Memory B cell (primary cell): Measurements from ENCODE around the gene RBPJ.

ENCODE experiments used
- ATAC-seq: fragments of 150-1000 bp; cut with Tn5 transposase; 2 replicates; pipeline ENCODE4 v1.10.0; 2021; ENCODE audit warnings: low read depth, mild to moderate bottlenecking, moderate library complexity
- DNase-seq, 2 donors: peaks; one replicate each; pipeline ENCODE4 v3.0.0; 2022; ENCODE audit warnings: low spot score in 2 of 2
- H3K27ac Mint-ChIP-seq: one replicate; pipeline ENCODE4 v1.8.0; 2022; ENCODE audit warnings: mild to moderate bottlenecking, moderate library complexity, mixed read lengths
- H3K27me3 Mint-ChIP-seq: one replicate; pipeline ENCODE4 v1.8.0; 2022; ENCODE audit warnings: mixed read lengths
- H3K36me3 Mint-ChIP-seq: one replicate; pipeline ENCODE4 v1.8.0; 2022; ENCODE audit warnings: mild to moderate bottlenecking, mixed read lengths
- H3K4me1 Mint-ChIP-seq: one replicate; pipeline ENCODE4 v1.8.0; 2022; ENCODE audit warnings: mixed read lengths
- H3K4me3 Mint-ChIP-seq: one replicate; pipeline ENCODE4 v1.8.0; 2022; ENCODE audit warnings: mild to moderate bottlenecking, moderate library complexity, mixed read lengths
- H3K9me3 Mint-ChIP-seq: one replicate; pipeline ENCODE4 v1.8.0; 2022; ENCODE audit warnings: mixed read lengths

Gene RBPJ

GRCh38 chr4:26362745-26363439, 42.1 kb downstream of the RBPJ start:
- Mint-ChIP-seq H3K36me3 (peaks cover 5% of the 10 kb centered on the region), H3K27me3 (no peaks in the 10 kb centered on the region), H3K4me3 (no peak overlapping the region), H3K9me3 (no peaks in the 10 kb centered on the region), H3K4me1 (peaks cover 10% of the 10 kb centered on the region), H3K27ac (no peak overlapping the region)
- DNase-seq, result no peak
- ATAC-seq, result no peak

- DNase-seq, result no peak
- no peaks in the 10 kb centered on the region for H3K27me3 Mint-ChIP-seq
- H3K36me3 Mint-ChIP-seq, result peaks cover 15% of the 10 kb centered on the region
- peaks cover 13% of the 10 kb centered on the region for H3K4me1 Mint-ChIP-seq
- H3K4me3 Mint-ChIP-seq, result no peak overlapping the region
- no peak for ATAC-seq
- H3K9me3 Mint-ChIP-seq, result no peaks in the 10 kb centered on the region
- no peak overlapping the region for H3K27ac Mint-ChIP-seq
Measured at GRCh38 chr4:26365537-26366150, 44.8 kb downstream of the RBPJ start.

- Mint-ChIP-seq H3K36me3 (peaks cover 15% of the 10 kb centered on the region), H3K4me1 (peaks cover 16% of the 10 kb centered on the region), H3K9me3 (no peaks in the 10 kb centered on the region), H3K4me3 (no peak overlapping the region), H3K27me3 (no peaks in the 10 kb centered on the region), H3K27ac (no peak overlapping the region)
- ATAC-seq, result no peak
- DNase-seq, result no peak
Measured at GRCh38 chr4:26367811-26368210, 47.0 kb downstream of the RBPJ start.

GRCh38 chr4:26368685-26369084, 47.9 kb downstream of the RBPJ start:
- H3K27me3 Mint-ChIP-seq, result no peaks in the 10 kb centered on the region
- H3K27ac Mint-ChIP-seq, result no peak overlapping the region
- no peaks in the 10 kb centered on the region for H3K9me3 Mint-ChIP-seq
- no peak for DNase-seq
- no peak overlapping the region for H3K4me3 Mint-ChIP-seq
- ATAC-seq, result no peak
- peaks cover 15% of the 10 kb centered on the region for H3K36me3 Mint-ChIP-seq
- peaks cover 17% of the 10 kb centered on the region for H3K4me1 Mint-ChIP-seq

GRCh38 chr4:26369132-26369531, 48.3 kb downstream of the RBPJ start:
- ATAC-seq, result no peak
- no peak for DNase-seq
- no peaks in the 10 kb centered on the region for H3K9me3 Mint-ChIP-seq
- H3K27ac Mint-ChIP-seq, result no peak overlapping the region
- H3K36me3 Mint-ChIP-seq, result peaks cover 15% of the 10 kb centered on the region
- H3K27me3 Mint-ChIP-seq, result no peaks in the 10 kb centered on the region
- no peak overlapping the region for H3K4me3 Mint-ChIP-seq
- H3K4me1 Mint-ChIP-seq, result peaks cover 17% of the 10 kb centered on the region

- Mint-ChIP-seq H3K9me3 (no peaks in the 10 kb centered on the region), H3K36me3 (peaks cover 13% of the 10 kb centered on the region), H3K4me1 (peaks cover 17% of the 10 kb centered on the region), H3K27ac (no peak overlapping the region), H3K27me3 (no peaks in the 10 kb centered on the region), H3K4me3 (no peak overlapping the region)
- no peak for ATAC-seq
- no peak for DNase-seq
Measured at GRCh38 chr4:26369581-26369980, 48.8 kb downstream of the RBPJ start.

- DNase-seq (no peak), ATAC-seq (no peak)
- no peaks in the 10 kb centered on the region for H3K9me3 Mint-ChIP-seq
- no peak overlapping the region for H3K27ac Mint-ChIP-seq
- no peak overlapping the region for H3K4me3 Mint-ChIP-seq
- no peaks in the 10 kb centered on the region for H3K27me3 Mint-ChIP-seq
- H3K36me3 Mint-ChIP-seq, result peaks cover 13% of the 10 kb centered on the region
- peaks cover 22% of the 10 kb centered on the region for H3K4me1 Mint-ChIP-seq
Measured at GRCh38 chr4:26372076-26372475, 51.3 kb downstream of the RBPJ start.

GRCh38 chr4:26372525-26373172, 51.8 kb downstream of the RBPJ start:
- DNase-seq (peak in 1 of 2 donors; percentile 12), ATAC-seq (peak; percentile 84)
- H3K9me3 Mint-ChIP-seq, result no peaks in the 10 kb centered on the region
- H3K36me3 Mint-ChIP-seq, result peaks cover 12% of the 10 kb centered on the region
- peaks cover 26% of the 10 kb centered on the region for H3K4me1 Mint-ChIP-seq
- no peaks in the 10 kb centered on the region for H3K27me3 Mint-ChIP-seq
- no peak overlapping the region for H3K4me3 Mint-ChIP-seq
- no peak overlapping the region for H3K27ac Mint-ChIP-seq

- H3K9me3 Mint-ChIP-seq, result no peaks in the 10 kb centered on the region
- ATAC-seq, result no peak
Measured at GRCh38 chr4:26375551-26375950, 54.7 kb downstream of the RBPJ start.

GRCh38 chr4:26377328-26378311, 56.8 kb downstream of the RBPJ start:
- Mint-ChIP-seq H3K4me1 (peaks cover 33% of the 10 kb centered on the region), H3K27me3 (no peaks in the 10 kb centered on the region), H3K4me3 (no peak overlapping the region), H3K9me3 (no peaks in the 10 kb centered on the region), H3K36me3 (peaks cover 3% of the 10 kb centered on the region), H3K27ac (peak overlapping the region; percentile 1)
- no peak for DNase-seq
- ATAC-seq, result peak; percentile 70

More at GRCh38 chr4:26375551-26375950, 54.7 kb downstream of the RBPJ start:
- Mint-ChIP-seq H3K4me3 (no peak overlapping the region), H3K27me3 (no peaks in the 10 kb centered on the region), H3K36me3 (peaks cover 3% of the 10 kb centered on the region), H3K4me1 (peaks cover 35% of the 10 kb centered on the region), H3K27ac (no peak overlapping the region)
- DNase-seq, result no peak

- Mint-ChIP-seq H3K27ac (no peak overlapping the region), H3K4me1 (peaks cover 32% of the 10 kb centered on the region), H3K9me3 (no peaks in the 10 kb centered on the region), H3K4me3 (no peak overlapping the region), H3K27me3 (no peaks in the 10 kb centered on the region), H3K36me3 (peaks cover 3% of the 10 kb centered on the region)
- no peak for ATAC-seq
- no peak for DNase-seq
Measured at GRCh38 chr4:26379837-26380236, 59.0 kb downstream of the RBPJ start.

GRCh38 chr4:26380740-26381139, 59.9 kb downstream of the RBPJ start:
- DNase-seq, result no peak
- no peak for ATAC-seq
- H3K27ac Mint-ChIP-seq, result no peak overlapping the region
- H3K27me3 Mint-ChIP-seq, result no peaks in the 10 kb centered on the region
- H3K4me1 Mint-ChIP-seq, result peaks cover 33% of the 10 kb centered on the region
- H3K9me3 Mint-ChIP-seq, result no peaks in the 10 kb centered on the region
- no peak overlapping the region for H3K4me3 Mint-ChIP-seq
- H3K36me3 Mint-ChIP-seq, result peaks cover 5% of the 10 kb centered on the region

GRCh38 chr4:26384380-26385057, 63.7 kb downstream of the RBPJ start:
- Mint-ChIP-seq H3K4me1 (peaks cover 14% of the 10 kb centered on the region), H3K27me3 (no peaks in the 10 kb centered on the region), H3K27ac (peak overlapping the region; percentile 57), H3K9me3 (no peaks in the 10 kb centered on the region), H3K36me3 (peaks cover 23% of the 10 kb centered on the region), H3K4me3 (no peak overlapping the region)
- ATAC-seq (no peak), DNase-seq (no peak)
